Astrocyte (in vitro differentiated cells and primary cell): ENCODE data around the gene SPIRE1. TPM values are rescaled to one million over a fixed set of nuclear protein-coding genes. Genes with fewer than 3 reads are reported as not detected.

Source experiments
- DNase-seq: peaks from one replicate; pipeline ENCODE4 v3.0.0-alpha.2; 2010; ENCODE audit warnings: low read depth
- FAIRE-seq: peaks from 2 replicates; lab custom pipeline; 2011; peaks lifted over from hg19 to GRCh38; lab: Jason Lieb, UNC
- H2AFZ ChIP-seq: 2 replicates; pipeline ENCODE4 v1.6.0; 2012; ENCODE audit warnings: low read depth, low read length, inconsistent platforms
- H3K27ac ChIP-seq: 2 replicates; pipeline ENCODE4 v1.5.1; 2011; ENCODE audit warnings: low read depth, low read length, inconsistent platforms
- H3K27me3 ChIP-seq: 2 replicates; pipeline ENCODE4 v1.6.0; 2011; ENCODE audit warnings: low read length, inconsistent platforms; ENCODE audit not compliant: insufficient read depth
- H3K36me3 ChIP-seq: 2 replicates; pipeline ENCODE4 v1.5.1; 2011; ENCODE audit warnings: low read length, inconsistent platforms; ENCODE audit not compliant: insufficient read depth
- H3K4me1 ChIP-seq: 2 replicates; pipeline ENCODE4 v1.5.1; 2011; ENCODE audit warnings: low read length, inconsistent platforms; ENCODE audit not compliant: insufficient read depth
- H3K4me2 ChIP-seq: 2 replicates; pipeline ENCODE4 v1.6.0; 2012; ENCODE audit warnings: low read length, inconsistent platforms
- H3K4me3 ChIP-seq: 2 replicates; pipeline ENCODE4 v1.5.1; 2011; ENCODE audit warnings: low read depth, mild to moderate bottlenecking, low read length, inconsistent platforms; ENCODE audit not compliant: insufficient read depth
- H3K79me2 ChIP-seq: 2 replicates; pipeline ENCODE4 v1.6.0; 2012; ENCODE audit warnings: mild to moderate bottlenecking, low read length, inconsistent platforms; ENCODE audit not compliant: insufficient read depth
- H3K9ac ChIP-seq: 2 replicates; pipeline ENCODE4 v1.6.0; 2012; ENCODE audit warnings: mild to moderate bottlenecking, low read length, inconsistent platforms
- H3K9me3 ChIP-seq: 2 replicates; pipeline ENCODE4 v1.5.1; 2012; ENCODE audit warnings: low read depth, mild to moderate bottlenecking, low read length, inconsistent platforms; ENCODE audit not compliant: insufficient read depth
- H4K20me1 ChIP-seq: 2 replicates; pipeline ENCODE4 v1.6.0; 2012; ENCODE audit warnings: low read length, inconsistent platforms; ENCODE audit not compliant: insufficient read depth
- H3K27ac Mint-ChIP-seq: one replicate; pipeline ENCODE4 v1.8.0; 2021; ENCODE audit warnings: mild to moderate bottlenecking, mixed read lengths; ENCODE audit not compliant: unreplicated experiment
- H3K27me3 Mint-ChIP-seq: one replicate; pipeline ENCODE4 v1.8.0; 2021; ENCODE audit warnings: low read depth, mixed read lengths; ENCODE audit not compliant: unreplicated experiment
- H3K36me3 Mint-ChIP-seq: one replicate; pipeline ENCODE4 v1.8.0; 2021; ENCODE audit warnings: low read depth, mixed read lengths; ENCODE audit not compliant: unreplicated experiment
- H3K4me1 Mint-ChIP-seq: one replicate; pipeline ENCODE4 v1.8.0; 2021; ENCODE audit warnings: low read depth, mixed read lengths; ENCODE audit not compliant: unreplicated experiment
- H3K4me3 Mint-ChIP-seq: one replicate; pipeline ENCODE4 v1.8.0; 2021; ENCODE audit warnings: mild to moderate bottlenecking, moderate library complexity, mixed read lengths; ENCODE audit not compliant: unreplicated experiment
- H3K9me3 Mint-ChIP-seq: one replicate; pipeline ENCODE4 v1.8.0; 2021; ENCODE audit warnings: mild to moderate bottlenecking, mixed read lengths; ENCODE audit not compliant: unreplicated experiment
- CTCF ChIP-seq: IDR thresholded peaks from 2 replicates; pipeline ENCODE4 v1.5.1; 2011; ENCODE audit warnings: low read depth, mild to moderate bottlenecking, inconsistent platforms, low read length, moderate library complexity; ENCODE audit not compliant: insufficient read depth
- EZH2 ChIP-seq: IDR thresholded peaks from 2 replicates; pipeline ENCODE4 v1.6.1; 2012; ENCODE audit warnings: mild to moderate bottlenecking, low read length, inconsistent platforms; ENCODE audit not compliant: insufficient read depth
- total RNA-seq: library from RNA; stranded (reverse); gene quantifications from 2 replicates; pipeline ENCODE4 v1.2.1, GENCODE V29; 2021

The SPIRE1 gene
- total RNA-seq, 1 donor from 2014 or later = 42.0 TPM

GRCh38 chr18:12639990-12640880 lies 17.7 kb downstream of the SPIRE1 start:
- H3K4me1 ChIP-seq = peaks cover 11% of the 10 kb centered on the region
- H3K36me3 Mint-ChIP-seq = peaks cover 2% of the 10 kb centered on the region
- peak overlapping the region; percentile 57 for H3K27ac ChIP-seq
- H3K36me3 ChIP-seq = no peaks in the 10 kb centered on the region
- peak overlapping the region; percentile 37 for H3K9ac ChIP-seq
- no peaks in the 10 kb centered on the region for H3K9me3 ChIP-seq
- FAIRE-seq = peak; percentile 94
- peaks cover 26% of the 10 kb centered on the region for H4K20me1 ChIP-seq
- no peaks in the 10 kb centered on the region for H3K27me3 Mint-ChIP-seq
- peak overlapping the region; percentile 63 for H3K4me2 ChIP-seq
- H3K27ac Mint-ChIP-seq = peak overlapping the region; percentile 97
- peaks cover 2% of the 10 kb centered on the region for H3K9me3 Mint-ChIP-seq
- peaks cover 39% of the 10 kb centered on the region for H3K4me1 Mint-ChIP-seq
- H3K27me3 ChIP-seq = no peaks in the 10 kb centered on the region
- H3K4me3 Mint-ChIP-seq = peak overlapping the region; percentile 60
- peaks cover 90% of the 10 kb centered on the region for H3K79me2 ChIP-seq
- H2AFZ ChIP-seq = no peak overlapping the region
- no peak overlapping the region for H3K4me3 ChIP-seq
- TF ChIP-seq CTCF = no peak
- no peak for TF ChIP-seq EZH2
- DNase-seq = peak; percentile 77

- Histone ChIP-seq H3K9ac (no peak overlapping the region), H3K4me3 (no peak overlapping the region), H3K4me1 (peaks cover 11% of the 10 kb centered on the region), H2AFZ (no peak overlapping the region), H3K9me3 (no peaks in the 10 kb centered on the region), H3K79me2 (peaks cover 81% of the 10 kb centered on the region), H4K20me1 (peaks cover 22% of the 10 kb centered on the region), H3K27me3 (no peaks in the 10 kb centered on the region), H3K36me3 (no peaks in the 10 kb centered on the region), H3K4me2 (no peak overlapping the region), H3K27ac (peak overlapping the region; percentile 51)
- peaks cover 2% of the 10 kb centered on the region for H3K9me3 Mint-ChIP-seq
- H3K36me3 Mint-ChIP-seq = peaks cover 2% of the 10 kb centered on the region
- TF ChIP-seq EZH2 (no peak), CTCF (no peak)
- no peaks in the 10 kb centered on the region for H3K27me3 Mint-ChIP-seq
- peaks cover 37% of the 10 kb centered on the region for H3K4me1 Mint-ChIP-seq
- FAIRE-seq (no peak), DNase-seq (no peak)
- H3K4me3 Mint-ChIP-seq = no peak overlapping the region
- peak overlapping the region; percentile 50 for H3K27ac Mint-ChIP-seq
These were observed 19.2 kb downstream of the SPIRE1 start for GRCh38 chr18:12638644-12639124.
